BLaER1 treated with 17β-estradiol and CSF1 and Interleukin-3, amounts not matched to agents 10 nM and 100 nM (cell line): ENCODE data around the gene BNIPL.

ENCODE experiments used
- H3K27ac ChIP-seq, 11 experiments: shearing (Covaris generic); formaldehyde crosslinking; 2 replicates each; pipeline ENCODE4 v1.8.1; 2022
- H3K27me3 ChIP-seq, 11 experiments: shearing (Covaris generic); formaldehyde crosslinking; 2 replicates each; pipeline ENCODE4 v1.8.1; 2022
- H3K36me3 ChIP-seq, 11 experiments: shearing (Covaris generic); formaldehyde crosslinking; 2 replicates each; pipeline ENCODE4 v1.8.1; 2022
- H3K4me1 ChIP-seq, 10 experiments: shearing (Covaris generic); formaldehyde crosslinking; 2 replicates each; pipeline ENCODE4 v1.8.1; 2022
- H3K4me2 ChIP-seq, 11 experiments: shearing (Covaris generic); formaldehyde crosslinking; 2 replicates each; pipeline ENCODE4 v1.8.1; 2022
- H3K4me3 ChIP-seq, 10 experiments: shearing (Covaris generic); formaldehyde crosslinking; 2 replicates each; pipeline ENCODE4 v1.8.1; 2022
- H3K9ac ChIP-seq, 11 experiments: shearing (Covaris generic); formaldehyde crosslinking; 2 replicates each; pipeline ENCODE4 v1.8.1; 2022
- H3K9me3 ChIP-seq, 11 experiments: shearing (Covaris generic); formaldehyde crosslinking; replicated peaks in 1 of 11; 2 replicates each; pipeline ENCODE4 v1.8.1; 2022
- H4K20me1 ChIP-seq, 11 experiments: shearing (Covaris generic); formaldehyde crosslinking; 2 replicates each; pipeline ENCODE4 v1.8.1; 2022
- Cebpa-rat ChIP-seq, 11 experiments: shearing (Covaris generic); IDR thresholded peaks; 2 replicates each; pipeline ENCODE4 v1.8.1; 2022

Gene BNIPL

DNA sequence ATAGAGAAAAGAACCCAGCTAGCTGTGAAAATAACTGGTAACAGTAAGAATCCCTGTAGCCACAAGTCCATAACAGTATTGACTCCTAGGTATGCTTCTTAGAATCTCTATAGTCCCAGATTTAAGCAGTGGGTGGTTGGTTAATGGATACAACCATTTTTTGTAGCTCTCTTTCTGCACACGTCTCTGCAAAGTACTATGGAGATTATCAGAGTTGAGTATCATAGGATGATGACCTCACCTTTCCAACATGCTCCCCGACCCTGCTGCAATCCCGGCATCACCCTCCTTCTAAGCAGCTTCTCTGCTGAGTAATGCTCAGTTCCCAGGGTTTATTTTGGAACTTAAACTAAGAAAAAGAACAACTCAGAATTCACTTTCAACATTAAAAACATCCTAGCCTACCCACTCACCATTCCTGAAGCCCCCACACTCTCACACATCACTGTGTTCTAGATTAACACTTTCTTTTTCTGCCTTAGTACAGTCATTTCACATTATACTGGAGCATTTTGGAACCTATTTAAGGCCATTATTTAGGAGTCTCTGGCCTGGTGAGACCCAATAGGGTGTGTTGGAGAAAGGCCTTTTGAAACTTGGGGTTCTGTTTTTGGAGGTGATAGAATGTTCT is 26.5 kb downstream of the BNIPL start:
- TF ChIP-seq Cebpa-rat (IDR thresholded peaks at IDR 0.05): no peak
- Histone ChIP-seq H3K36me3 (peaks cover 0 to 61% (median 55%) of the 10 kb centered on the region in 11 experiments; a peak in 20 of 22 replicates), H3K4me1 (peaks cover 33 to 69% (median 53%) of the 10 kb centered on the region in 10 experiments), H3K4me3 (peak overlapping the region in 7 of 10 experiments; percentile 80 to 99 (median 92); a peak in 14 of 20 replicates), H3K27ac (peak overlapping the region in 3 of 11 experiments; percentile 10 to 96 (median 29); a peak in 6 of 22 replicates), H3K9me3 (no peaks in the 10 kb centered on the region), H4K20me1 (peaks cover 6 to 53% (median 12%) of the 10 kb centered on the region in 11 experiments; a peak in 21 of 22 replicates), H3K4me2 (peak overlapping the region; percentile 25 to 100 (median 98); a peak in 21 of 22 replicates), H3K9ac (peak overlapping the region in 5 of 11 experiments; percentile 4 to 98 (median 97); a peak in 3 of 22 replicates), H3K27me3 (no peaks in the 10 kb centered on the region)

DNA sequence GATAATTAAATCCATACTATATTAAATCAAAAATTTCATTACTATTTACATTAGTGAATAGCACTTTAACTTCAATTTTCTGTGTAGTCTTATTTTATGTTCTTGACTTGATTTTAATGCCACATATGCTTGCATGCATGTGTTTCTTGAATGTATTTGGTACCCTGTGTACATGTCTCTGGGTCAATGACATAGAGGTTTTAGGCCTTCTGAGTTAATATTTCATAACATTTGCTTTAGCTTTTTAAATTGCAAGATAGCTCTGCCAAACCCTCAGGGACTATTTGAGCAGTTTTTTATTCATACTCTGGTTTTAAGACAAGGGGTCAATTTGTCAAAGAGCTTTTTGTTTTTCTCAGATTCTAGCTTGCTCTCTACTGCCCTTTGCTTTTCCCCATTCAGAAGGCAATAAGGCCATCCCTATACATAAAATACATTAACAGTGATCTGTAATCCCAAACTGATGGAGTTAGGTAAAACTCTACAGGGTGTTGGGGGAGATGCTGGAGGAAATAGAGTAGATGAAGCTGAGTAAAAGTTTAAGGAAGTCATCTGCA is 28.8 kb downstream of the BNIPL start:
- no peak overlapping the region for H3K27ac ChIP-seq
- H3K4me1 ChIP-seq: peaks cover 49 to 90% (median 68%) of the 10 kb centered on the region in 10 experiments
- H3K9me3 ChIP-seq: no peaks in the 10 kb centered on the region
- H3K27me3 ChIP-seq: no peaks in the 10 kb centered on the region
- no peak for TF ChIP-seq Cebpa-rat (IDR thresholded peaks at IDR 0.05)
- peaks cover 0 to 42% (median 8%) of the 10 kb centered on the region in 11 experiments; a peak in 11 of 22 replicates for H4K20me1 ChIP-seq
- H3K4me2 ChIP-seq: peak overlapping the region in 7 of 11 experiments; percentile 11 to 100 (median 99); a peak in 7 of 22 replicates
- H3K9ac ChIP-seq: peak overlapping the region in 2 of 11 experiments; percentile 1 to 4; a peak in 1 of 22 replicates
- peaks cover 0 to 78% (median 66%) of the 10 kb centered on the region in 11 experiments; a peak in 20 of 22 replicates for H3K36me3 ChIP-seq
- H3K4me3 ChIP-seq: no peak overlapping the region

DNA sequence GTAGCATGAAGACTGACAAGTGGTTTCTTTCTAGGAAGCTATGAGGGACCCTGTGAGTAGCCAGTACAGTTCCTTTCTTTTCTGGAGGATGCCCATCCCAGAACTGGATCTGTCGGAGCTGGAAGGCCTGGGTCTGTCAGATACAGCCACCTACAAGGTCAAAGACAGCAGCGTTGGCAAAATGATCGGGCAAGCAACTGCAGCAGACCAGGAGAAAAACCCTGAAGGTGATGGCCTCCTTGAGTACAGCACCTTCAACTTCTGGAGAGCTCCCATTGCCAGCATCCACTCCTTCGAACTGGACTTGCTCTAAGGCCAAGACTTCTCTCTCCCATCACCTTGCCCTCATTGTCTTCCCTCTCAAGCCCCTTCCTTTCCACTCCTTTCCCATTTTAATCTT is 30.8 kb downstream of the BNIPL start:
- Histone ChIP-seq H3K36me3 (peaks cover 0 to 77% (median 66%) of the 10 kb centered on the region in 11 experiments; a peak in 20 of 22 replicates), H3K27me3 (no peaks in the 10 kb centered on the region), H3K4me3 (no peak overlapping the region), H3K4me2 (peak overlapping the region in 3 of 11 experiments; percentile 1 to 16 (median 13); a peak in 2 of 22 replicates), H4K20me1 (peaks cover 0 to 42% (median 8%) of the 10 kb centered on the region in 11 experiments; a peak in 11 of 22 replicates), H3K27ac (peak overlapping the region in 1 of 11 experiments; percentile 8; a peak in 1 of 22 replicates), H3K9ac (no peak overlapping the region), H3K9me3 (no peaks in the 10 kb centered on the region), H3K4me1 (peaks cover 42 to 85% (median 69%) of the 10 kb centered on the region in 10 experiments)
- no peak for TF ChIP-seq Cebpa-rat (IDR thresholded peaks at IDR 0.05)

DNA sequence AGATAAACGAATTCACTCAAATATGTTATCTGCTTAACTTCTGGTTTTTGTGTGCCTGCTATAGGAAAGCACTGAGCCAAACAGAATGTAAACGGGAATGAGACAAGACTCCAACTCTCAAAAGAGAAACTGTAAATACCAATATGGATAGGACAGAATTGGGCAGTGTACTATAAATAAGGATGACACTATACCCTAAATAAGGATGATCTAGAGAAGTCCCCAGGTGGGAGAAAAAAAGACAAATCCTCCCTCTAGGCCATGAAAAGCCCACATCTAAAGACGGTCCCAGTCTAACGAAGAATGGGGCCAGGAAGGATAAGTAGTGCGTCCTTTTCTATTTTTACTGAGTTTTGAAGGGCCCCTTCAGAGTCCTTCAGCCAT is 32.7 kb downstream of the BNIPL start:
- H3K27me3 ChIP-seq: no peaks in the 10 kb centered on the region
- H3K36me3 ChIP-seq: peaks cover 0 to 73% (median 49%) of the 10 kb centered on the region in 11 experiments; a peak in 21 of 22 replicates
- H3K9ac ChIP-seq: peak overlapping the region in 10 of 11 experiments; percentile 52 to 96 (median 93); a peak in 17 of 22 replicates
- peak overlapping the region; percentile 71 to 95 (median 86) for H3K4me2 ChIP-seq
- peaks cover 35 to 70% (median 57%) of the 10 kb centered on the region in 10 experiments for H3K4me1 ChIP-seq
- no peaks in the 10 kb centered on the region for H3K9me3 ChIP-seq
- TF ChIP-seq Cebpa-rat (IDR thresholded peaks at IDR 0.05): no peak
- H3K4me3 ChIP-seq: peak overlapping the region in 7 of 10 experiments; percentile 68 to 79 (median 76); a peak in 8 of 20 replicates
- H3K27ac ChIP-seq: peak overlapping the region; percentile 26 to 98 (median 96); a peak in 21 of 22 replicates
- peaks cover 0 to 37% (median 8%) of the 10 kb centered on the region in 11 experiments; a peak in 11 of 22 replicates for H4K20me1 ChIP-seq

DNA sequence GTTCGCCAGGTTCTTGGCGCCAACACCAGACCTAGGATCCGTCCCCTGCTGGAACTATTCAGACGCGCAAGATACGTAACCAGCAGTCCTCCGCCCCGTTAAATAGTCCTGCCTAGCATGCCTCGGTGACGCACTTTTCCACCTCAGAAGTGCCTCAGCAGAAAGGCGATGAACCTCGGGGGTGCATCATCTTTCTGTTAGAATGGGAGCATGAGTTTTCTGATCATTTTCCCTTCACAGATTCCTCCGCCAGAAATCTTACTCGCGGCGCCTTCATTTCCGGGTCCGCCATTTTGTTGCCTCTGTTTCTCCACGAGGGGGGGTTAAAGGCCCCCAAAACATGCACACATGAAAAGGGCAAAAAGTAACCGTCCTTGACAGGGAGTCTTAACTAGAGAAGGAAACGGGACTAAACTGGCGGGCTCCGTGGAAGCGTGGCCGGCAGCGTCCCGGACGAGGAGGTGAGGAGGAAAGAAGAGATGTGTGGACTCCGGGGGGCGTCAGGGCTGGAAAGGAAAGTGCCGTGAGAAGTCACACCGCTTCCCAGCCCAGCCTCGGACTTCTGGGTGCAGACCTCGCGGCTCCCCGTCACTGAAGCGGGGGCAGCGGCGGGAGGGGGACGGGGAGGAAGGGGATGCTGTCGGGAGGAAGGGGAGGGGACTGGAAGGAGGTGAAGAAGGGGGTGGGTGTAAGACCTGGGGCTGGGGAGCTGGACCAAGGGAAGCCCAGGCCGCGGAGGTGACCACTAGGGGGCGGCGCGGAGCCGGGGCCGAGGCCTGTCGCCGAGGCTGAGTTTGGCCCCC is 34.3 kb downstream of the BNIPL start, which contains the start of gene GABPB2:
Gene GABPB2, plus strand, starts transcription at position 288 of the 803 bp plus-strand sequence. CDS start 17,429 bp downstream, outside the sequence.
- Histone ChIP-seq H3K27ac (peak within 1 kb of the TSS; percentile 88 to 98 (median 96)), H3K4me3 (peak within 1 kb of the TSS; percentile 65 to 79 (median 74)), H3K36me3 (peaks cover 0 to 71% (median 43%) of the 10 kb centered on the region in 11 experiments; a peak in 21 of 22 replicates), H3K9ac (peak within 1 kb of the TSS; percentile 82 to 96 (median 92)), H3K27me3 (no peaks in the 10 kb centered on the region), H3K4me1 (peaks cover 27 to 55% (median 43%) of the 10 kb centered on the region in 10 experiments), H3K4me2 (peak within 1 kb of the TSS; percentile 71 to 95 (median 86)), H3K9me3 (no peaks in the 10 kb centered on the region), H4K20me1 (peaks cover 0 to 21% (median 4%) of the 10 kb centered on the region in 11 experiments; a peak in 9 of 22 replicates)
- TF ChIP-seq Cebpa-rat (IDR thresholded peaks at IDR 0.05): no peak

DNA sequence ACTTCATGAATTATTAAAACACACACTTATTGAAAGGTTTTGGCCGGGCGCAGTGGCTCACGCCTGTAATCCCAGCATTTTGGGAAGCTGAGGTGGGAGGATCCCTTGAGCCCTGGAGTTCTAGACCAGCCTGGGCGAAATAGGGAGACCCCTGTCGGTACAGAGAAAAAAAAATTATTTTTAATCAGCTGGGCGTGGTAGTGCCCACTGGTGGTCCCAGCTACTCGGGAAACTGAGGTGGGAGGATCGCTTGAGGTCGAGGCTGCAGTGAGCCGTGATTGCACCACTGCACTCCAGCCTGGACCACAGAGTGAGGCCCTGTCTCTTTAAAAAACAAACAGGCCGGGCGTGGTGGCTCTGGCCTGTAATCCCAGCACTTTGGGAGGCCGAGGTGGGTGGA is 35.8 kb downstream of the BNIPL start:
- Histone ChIP-seq H3K9ac (no peak overlapping the region; a peak in 1 of 22 replicates), H3K9me3 (no peaks in the 10 kb centered on the region), H3K4me2 (peak overlapping the region in 9 of 11 experiments; percentile 71 to 94 (median 86); a peak in 13 of 22 replicates), H3K27me3 (no peaks in the 10 kb centered on the region), H3K4me1 (peaks cover 27 to 41% (median 35%) of the 10 kb centered on the region in 10 experiments), H3K36me3 (peaks cover 0 to 56% (median 32%) of the 10 kb centered on the region in 11 experiments; a peak in 21 of 22 replicates), H3K27ac (0 out of 22 replicates have a peak overlapping the region, but pooled peaks of 1 of the 11 experiments have one; percentile 96), H4K20me1 (peaks cover 0 to 6% (median 2%) of the 10 kb centered on the region in 11 experiments; a peak in 5 of 22 replicates), H3K4me3 (no peak overlapping the region)
- TF ChIP-seq Cebpa-rat (IDR thresholded peaks at IDR 0.05): no peak

DNA sequence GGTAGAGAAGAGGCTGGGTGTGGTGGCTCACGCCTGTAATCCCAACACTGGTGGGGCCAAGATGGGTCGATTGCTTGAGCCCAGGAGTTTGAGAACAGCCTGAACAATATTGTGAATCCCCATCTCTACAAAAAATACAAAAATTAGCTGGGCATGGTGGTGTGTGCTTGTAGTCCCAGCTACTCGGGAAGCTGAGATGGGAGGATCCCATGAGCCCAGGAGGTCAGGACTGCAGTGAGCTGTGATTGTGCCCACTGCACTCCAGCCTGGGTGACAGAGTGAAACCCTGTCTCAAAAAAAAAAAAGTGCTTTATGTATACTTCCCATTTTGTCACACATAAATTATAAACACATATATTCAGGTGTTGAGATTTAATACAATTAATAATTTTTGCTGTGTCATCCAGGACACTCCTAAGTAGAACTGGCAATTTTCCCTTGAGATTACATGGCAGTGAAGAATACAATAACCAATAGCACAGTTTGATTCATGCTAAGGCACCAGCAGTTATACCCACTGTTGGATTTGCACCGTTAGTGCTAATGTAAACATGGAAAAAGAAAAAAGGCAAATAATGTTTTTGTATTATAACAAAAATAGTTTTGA is 49.7 kb downstream of the BNIPL start:
- no peak for TF ChIP-seq Cebpa-rat (IDR thresholded peaks at IDR 0.05)
- peak overlapping the region in 2 of 11 experiments; percentile 10 to 14; a peak in 2 of 22 replicates for H3K27ac ChIP-seq

More for the DNA sequence above, 49.7 kb downstream of the BNIPL start:
- Histone ChIP-seq H3K36me3 (peaks cover 0 to 19% (median 0%) of the 10 kb centered on the region in 11 experiments; a peak in 3 of 22 replicates), H4K20me1 (no peaks in the 10 kb centered on the region), H3K27me3 (no peaks in the 10 kb centered on the region), H3K4me3 (no peak overlapping the region), H3K4me2 (no peak overlapping the region), H3K4me1 (peaks cover 8 to 18% (median 10%) of the 10 kb centered on the region in 10 experiments; a peak in 18 of 20 replicates), H3K9me3 (no peaks in the 10 kb centered on the region), H3K9ac (no peak overlapping the region)
